K562 (cell line): Measurements from ENCODE around the gene DUSP10. TPM values are rescaled to one million over a fixed set of nuclear protein-coding genes. Genes with fewer than 3 reads are reported as not detected.
A peak's percentile ranks its signal among the peaks of the same experiment; 100 is the strongest.

Source experiments
- ATAC-seq: fragments of 200-7000 bp; cut with Tn5 transposase; 3 replicates; pipeline ENCODE4 v1.9.1; 2020; ENCODE audit warnings: moderate library complexity
- BruUV-seq: library from RNA; stranded (reverse); fragments of 400-500 nt; replicated peaks from 2 replicates; lab custom pipeline; 2021; lab: Mats Ljungman, UMichigan
- CTCF ChIA-PET: fragments of 300-600 bp; formaldehyde crosslinking; extraction: SDS; loops from one replicate; lab custom pipeline; 2021; ENCODE audit warnings: low intra/inter-chr PET ratio; lab: Yijun Ruan, JAX
- POLR2A ChIA-PET: fragments of 300-600, 350-650 bp; sonication (Branson Sonifier 250); formaldehyde crosslinking; extraction: SDS; loops from one replicate; lab custom pipeline; 2021; ENCODE audit warnings: antibody characterized with exemption, inconsistent platforms; lab: Yijun Ruan, JAX
- DNase-seq, 4 experiments: peaks; one replicate each; pipeline versions ENCODE4 v3.0.0 to v3.0.0-alpha.2; 2011 to 2018; ENCODE audit warnings: low spot score in 3 of 4, mixed read lengths in 3 of 4; ENCODE audit errors: extremely low read depth in 1 of 4
- FAIRE-seq: peaks from 2 replicates; lab custom pipeline; 2011; peaks lifted over from hg19 to GRCh38; lab: Jason Lieb, UNC
- H2AFZ ChIP-seq: 2 replicates; pipeline ENCODE4 v1.6.0; 2011; ENCODE audit warnings: low read depth, low read length, control low read depth, inconsistent platforms
- H3K27ac ChIP-seq: fragments of 200-600 bp; 3 replicates; pipeline ENCODE4 v1.8.0; 2011; ENCODE audit warnings: low read depth, mild to moderate bottlenecking, control low read depth, inconsistent platforms, low read length, moderate library complexity, mixed read lengths; ENCODE audit errors: extremely low read depth
- H3K27me3 ChIP-seq, 2 experiments: fragments of 300-600 bp in 1 of 2; 2 replicates in 1 of 2; 3 replicates in 1 of 2; pipeline versions ENCODE4 v1.6.0 to v1.8.0; 2011; ENCODE audit warnings: inconsistent platforms in 2 of 2, low read length in 2 of 2, mild to moderate bottlenecking in 1 of 2, mixed read lengths in 1 of 2, moderate library complexity in 1 of 2; ENCODE audit not compliant: control insufficient read depth in 2 of 2, insufficient read depth in 2 of 2
- H3K36me3 ChIP-seq: fragments of 300-600 bp; 3 replicates; pipeline ENCODE4 v1.8.0; 2011; ENCODE audit warnings: mild to moderate bottlenecking, low read length, inconsistent platforms; ENCODE audit not compliant: control insufficient read depth, insufficient read depth
- H3K4me1 ChIP-seq, 2 experiments: fragments of 200-600 bp in 1 of 2; replicated peaks in 1 of 2; 2 replicates in 1 of 2; 3 replicates in 1 of 2; pipeline versions ENCODE4 v1.5.1 to v1.8.0; 2011; ENCODE audit warnings: inconsistent platforms in 2 of 2, low read length in 2 of 2, mild to moderate bottlenecking in 1 of 2, mixed read lengths in 1 of 2, moderate library complexity in 1 of 2; ENCODE audit not compliant: control insufficient read depth in 2 of 2, insufficient read depth in 2 of 2
- H3K4me2 ChIP-seq: 2 replicates; pipeline ENCODE4 v1.6.1; 2011; ENCODE audit warnings: low read length, control low read depth, inconsistent platforms, mixed read lengths; ENCODE audit not compliant: insufficient read depth
- H3K4me3 ChIP-seq: fragments of 200-600 bp; sonication (generic), shearing (Covaris generic); 2 replicates; pipeline ENCODE4 v1.5.1; 2016; ENCODE audit warnings: control low read depth, inconsistent platforms
- H3K79me2 ChIP-seq: fragments of 200-600 bp; 3 replicates; pipeline ENCODE4 v1.8.0; 2011; ENCODE audit warnings: low read length, inconsistent platforms; ENCODE audit not compliant: control insufficient read depth, insufficient read depth
- H3K9ac ChIP-seq, 2 experiments: 2 replicates each; pipeline versions ENCODE4 v1.6.0 to v1.6.1; 2011; ENCODE audit warnings: low read depth in 2 of 2, low read length in 2 of 2, control low read depth in 1 of 2, inconsistent platforms in 1 of 2, mild to moderate bottlenecking in 1 of 2, mixed read lengths in 1 of 2; ENCODE audit not compliant: insufficient read depth in 1 of 2
- H3K9me1 ChIP-seq: one replicate; pipeline ENCODE4 v1.6.0; 2011; ENCODE audit warnings: inconsistent platforms, mild to moderate bottlenecking, low read length, moderate library complexity; ENCODE audit not compliant: control insufficient read depth, insufficient read depth
- H3K9me3 ChIP-seq: replicated peaks from 2 replicates; pipeline ENCODE4 v1.5.1; 2011; ENCODE audit warnings: low read depth, low read length, inconsistent platforms; ENCODE audit not compliant: control insufficient read depth, insufficient read depth
- H4K20me1 ChIP-seq: replicated peaks from 2 replicates; pipeline ENCODE4 v1.6.1; 2011; ENCODE audit warnings: low read length, inconsistent platforms, mixed read lengths; ENCODE audit not compliant: control insufficient read depth, insufficient read depth
- CBX5 ChIP-seq: IDR thresholded peaks from 2 replicates; pipeline ENCODE4 v1.6.1; 2014; ENCODE audit warnings: low read depth, borderline replicate concordance
- HMBOX1 ChIP-seq: sonication (generic); IDR thresholded peaks from 2 replicates; pipeline ENCODE4 v1.6.1; 2016
- RUNX1 ChIP-seq: sonication (generic); IDR thresholded peaks from 2 replicates; pipeline ENCODE4 v1.6.1; 2016; ENCODE audit warnings: antibody characterized with exemption, low read depth
- SMARCC2 ChIP-seq: fragments of 450-650 bp; IDR thresholded peaks from 2 replicates; pipeline ENCODE4 v1.6.1; 2017; ENCODE audit warnings: antibody characterized with exemption, moderate library complexity, mild to moderate bottlenecking, low read depth
- ZNF589 ChIP-seq: fragments of 200-800 bp; sonication (Bioruptor generic); IDR thresholded peaks from 2 replicates; pipeline ENCODE4 v1.6.1; 2016; ENCODE audit warnings: low read depth, missing genetic modification characterization, missing compliant biosample characterization
- ZNF639 ChIP-seq, 2 experiments: fragments of 200-800 bp in 1 of 2; sonication (Bioruptor generic) in 1 of 2; sonication (generic) in 1 of 2; formaldehyde crosslinking in 1 of 2; IDR thresholded peaks in 1 of 2; conservative IDR thresholded peaks in 1 of 2; 2 replicates each; pipeline versions ENCODE4 v1.5.0 to v1.6.1; 2016 to 2020; ENCODE audit warnings: missing compliant biosample characterization in 1 of 2, missing genetic modification characterization in 1 of 2, missing genetic modification reagents in 1 of 2
- WGBS: fragments of 100-300 bp; shearing (Covaris generic); methylation state at CpG from one replicate; pipeline ENCODE4 v1.1.6; 2016; ENCODE audit warnings: low coverage, mixed read lengths; ENCODE audit not compliant: insufficient coverage; ENCODE audit errors: missing lambda C conversion rate; 5-methylcytosine and 5-hydroxymethylcytosine counted together
- in situ Hi-C: fragments of 300-500 bp; cut with MboI; formaldehyde crosslinking; loops from 4 replicates; pipeline ENCODE4 v1.15.0; 2018; ENCODE audit warnings: inconsistent platforms, mixed read lengths
- intact Hi-C: fragments of 100-400 bp; cut with micrococcal nuclease; formaldehyde crosslinking; loops from 2 replicates; pipeline ENCODE4 v1.14.2; 2022
- polyA plus RNA-seq, 8 experiments: library from polyadenylated mRNA; depleted of rRNA in 4 of 8; stranded (reverse) in 5 of 8; unstranded in 3 of 8; fragments of >200 nt; fragmentation: Nextera tagmentation in 2 of 8; fragmentation: Illumina TruSeq in 1 of 8; extraction: Ambion mirVana in 2 of 8; extraction: Trizol in 1 of 8; gene quantifications; 2 replicates each; pipeline versions ENCODE4 v1.2.1 to v1.2.3, GENCODE V29; 2011 to 2014; ENCODE audit warnings: inconsistent platforms in 1 of 8, missing spikeins in 1 of 8
- total RNA-seq, 7 experiments: library from RNA; depleted of rRNA in 6 of 7; stranded (reverse); fragments of >200 nt in 6 of 7; fragmentation: Illumina TruSeq in 2 of 7; extraction: Trizol in 2 of 7; gene quantifications; 2 replicates each; pipeline versions ENCODE4 v1.2.1 to v1.2.3, GENCODE V29; 2011 to 2021; ENCODE audit warnings: low replicate concordance in 1 of 7
- TF ChIP-seq, protein P1 (sequence below): IDR thresholded peaks from 2 replicates; pipeline ENCODE4 v1.6.1; 2016; ENCODE audit warnings: missing genetic modification characterization, missing compliant biosample characterization
- TF ChIP-seq, protein P2 (sequence below): fragments of 450-650 bp; IDR thresholded peaks from 2 replicates; pipeline ENCODE4 v1.7.0; 2016; ENCODE audit warnings: borderline replicate concordance
- TF ChIP-seq, protein P3 (sequence below), 2 experiments: fragments of 450-650 bp in 1 of 2; sonication (generic) in 1 of 2; formaldehyde crosslinking; conservative IDR thresholded peaks; 2 replicates each; pipeline versions ENCODE4 v1.4.0 to v1.8.1; 2020 to 2022; ENCODE audit warnings: mild to moderate bottlenecking in 1 of 2, missing genetic modification reagents in 1 of 2
- TF ChIP-seq, protein P4 (sequence below): fragments of 450-650 bp; formaldehyde crosslinking; IDR thresholded peaks from 2 replicates; pipeline ENCODE4 v1.4.0; 2020; ENCODE audit warnings: mild to moderate bottlenecking
- TF ChIP-seq, protein P5 (sequence below): fragments of 200-800 bp; sonication (Bioruptor generic); IDR thresholded peaks from 2 replicates; pipeline ENCODE4 v1.6.1; 2017; ENCODE audit warnings: missing genetic modification characterization, missing compliant biosample characterization

The DUSP10 gene
- total and polyA plus RNA-seq, 9 of the 15 experiments (the other 6 are each of a cell fraction or from before 2014, with no cell fraction given), result 1.7 to 8.3 (median 6.1) TPM

DNA sequence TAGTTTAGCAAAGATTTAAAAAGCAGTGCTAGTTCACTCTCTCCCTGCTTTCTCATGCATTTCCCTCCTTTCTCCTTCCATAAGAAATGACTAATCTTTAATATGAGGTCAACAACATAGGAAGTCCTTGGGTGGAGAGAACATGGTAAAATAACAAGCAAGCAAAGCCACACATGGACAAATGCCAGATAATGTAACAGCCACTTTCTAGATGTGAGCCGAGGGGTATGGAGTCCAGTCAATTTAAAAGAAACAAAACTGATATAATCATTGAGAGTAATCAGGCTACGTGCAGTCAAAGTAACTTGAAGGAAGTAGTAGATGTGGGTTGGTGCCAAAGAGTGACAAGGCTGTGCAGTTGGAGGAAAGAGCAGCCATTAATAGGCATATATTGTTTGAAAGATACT, 69.6 kb downstream of the DUSP10 start:
- no peaks in the 10 kb centered on the region for H3K27me3 ChIP-seq
- no peak overlapping the region for H3K4me2 ChIP-seq
- H3K9ac ChIP-seq, result no peak overlapping the region
- H3K4me3 ChIP-seq, result no peak overlapping the region
- BruUV-seq, result no TSS peak
- 2% methylated on average over 2 of the region's 2 CpGs for WGBS
- no peak overlapping the region for H3K27ac ChIP-seq
- peak in 1 of 4 experiments; percentile 18 for DNase-seq
- no peak for FAIRE-seq
- H3K4me1 ChIP-seq, result peaks cover 0 to 6% of the 10 kb centered on the region in 2 experiments; a peak in 2 of 5 replicates
- in situ Hi-C loops (no loop called here), intact Hi-C loops (loop anchor here (5.0 kb wide), 1 partner anchor 70 kb away; the partner anchor contains the start of gene DUSP10)
- no peak for ATAC-seq
- no peaks in the 10 kb centered on the region for H3K36me3 ChIP-seq
- 0 out of 2 replicates have a peak overlapping the region, but pooled peaks have one; percentile 20 for H2AFZ ChIP-seq
- ChIA-PET CTCF (no interaction called here), POLR2A (no interaction called here)
- no peaks in the 10 kb centered on the region for H3K9me3 ChIP-seq
- no peaks in the 10 kb centered on the region for H3K9me1 ChIP-seq
- no peaks in the 10 kb centered on the region for H4K20me1 ChIP-seq
- no peaks in the 10 kb centered on the region for H3K79me2 ChIP-seq
- TF ChIP-seq, protein P1, sequence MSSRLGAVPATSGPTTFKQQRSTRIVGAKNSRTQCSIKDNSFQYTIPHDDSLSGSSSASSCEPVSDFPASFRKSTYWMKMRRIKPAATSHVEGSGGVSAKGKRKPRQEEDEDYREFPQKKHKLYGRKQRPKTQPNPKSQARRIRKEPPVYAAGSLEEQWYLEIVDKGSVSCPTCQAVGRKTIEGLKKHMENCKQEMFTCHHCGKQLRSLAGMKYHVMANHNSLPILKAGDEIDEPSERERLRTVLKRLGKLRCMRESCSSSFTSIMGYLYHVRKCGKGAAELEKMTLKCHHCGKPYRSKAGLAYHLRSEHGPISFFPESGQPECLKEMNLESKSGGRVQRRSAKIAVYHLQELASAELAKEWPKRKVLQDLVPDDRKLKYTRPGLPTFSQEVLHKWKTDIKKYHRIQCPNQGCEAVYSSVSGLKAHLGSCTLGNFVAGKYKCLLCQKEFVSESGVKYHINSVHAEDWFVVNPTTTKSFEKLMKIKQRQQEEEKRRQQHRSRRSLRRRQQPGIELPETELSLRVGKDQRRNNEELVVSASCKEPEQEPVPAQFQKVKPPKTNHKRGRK (tag), result no peak
- TF ChIP-seq, protein P2, sequence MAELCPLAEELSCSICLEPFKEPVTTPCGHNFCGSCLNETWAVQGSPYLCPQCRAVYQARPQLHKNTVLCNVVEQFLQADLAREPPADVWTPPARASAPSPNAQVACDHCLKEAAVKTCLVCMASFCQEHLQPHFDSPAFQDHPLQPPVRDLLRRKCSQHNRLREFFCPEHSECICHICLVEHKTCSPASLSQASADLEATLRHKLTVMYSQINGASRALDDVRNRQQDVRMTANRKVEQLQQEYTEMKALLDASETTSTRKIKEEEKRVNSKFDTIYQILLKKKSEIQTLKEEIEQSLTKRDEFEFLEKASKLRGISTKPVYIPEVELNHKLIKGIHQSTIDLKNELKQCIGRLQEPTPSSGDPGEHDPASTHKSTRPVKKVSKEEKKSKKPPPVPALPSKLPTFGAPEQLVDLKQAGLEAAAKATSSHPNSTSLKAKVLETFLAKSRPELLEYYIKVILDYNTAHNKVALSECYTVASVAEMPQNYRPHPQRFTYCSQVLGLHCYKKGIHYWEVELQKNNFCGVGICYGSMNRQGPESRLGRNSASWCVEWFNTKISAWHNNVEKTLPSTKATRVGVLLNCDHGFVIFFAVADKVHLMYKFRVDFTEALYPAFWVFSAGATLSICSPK, result no peak
- TF ChIP-seq, protein P3, sequence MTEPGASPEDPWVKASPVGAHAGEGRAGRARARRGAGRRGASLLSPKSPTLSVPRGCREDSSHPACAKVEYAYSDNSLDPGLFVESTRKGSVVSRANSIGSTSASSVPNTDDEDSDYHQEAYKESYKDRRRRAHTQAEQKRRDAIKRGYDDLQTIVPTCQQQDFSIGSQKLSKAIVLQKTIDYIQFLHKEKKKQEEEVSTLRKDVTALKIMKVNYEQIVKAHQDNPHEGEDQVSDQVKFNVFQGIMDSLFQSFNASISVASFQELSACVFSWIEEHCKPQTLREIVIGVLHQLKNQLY (CRISPR knock-in tag; conservative IDR thresholded peaks at IDR 0.05), result no peak
- no peak for TF ChIP-seq CBX5
- no peak for TF ChIP-seq SMARCC2
- no peak for TF ChIP-seq RUNX1
- peak; percentile 35; the same call in 1 of the 2 replicates for TF ChIP-seq HMBOX1
- peak in 1 of 2 experiments; percentile 65; a peak in 1 of 4 replicates for TF ChIP-seq ZNF639 (CRISPR knock-in tag; conservative IDR thresholded peaks at IDR 0.05 in 1 of 2, IDR thresholded peaks at IDR 0.05 in 1 of 2)
- peak; percentile 50; the same call in 1 of the 2 replicates for TF ChIP-seq ZNF589 (CRISPR knock-in tag)
- TF ChIP-seq, protein P4, sequence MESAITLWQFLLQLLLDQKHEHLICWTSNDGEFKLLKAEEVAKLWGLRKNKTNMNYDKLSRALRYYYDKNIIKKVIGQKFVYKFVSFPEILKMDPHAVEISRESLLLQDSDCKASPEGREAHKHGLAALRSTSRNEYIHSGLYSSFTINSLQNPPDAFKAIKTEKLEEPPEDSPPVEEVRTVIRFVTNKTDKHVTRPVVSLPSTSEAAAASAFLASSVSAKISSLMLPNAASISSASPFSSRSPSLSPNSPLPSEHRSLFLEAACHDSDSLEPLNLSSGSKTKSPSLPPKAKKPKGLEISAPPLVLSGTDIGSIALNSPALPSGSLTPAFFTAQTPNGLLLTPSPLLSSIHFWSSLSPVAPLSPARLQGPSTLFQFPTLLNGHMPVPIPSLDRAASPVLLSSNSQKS (CRISPR knock-in tag), result no peak
- TF ChIP-seq, protein P5, sequence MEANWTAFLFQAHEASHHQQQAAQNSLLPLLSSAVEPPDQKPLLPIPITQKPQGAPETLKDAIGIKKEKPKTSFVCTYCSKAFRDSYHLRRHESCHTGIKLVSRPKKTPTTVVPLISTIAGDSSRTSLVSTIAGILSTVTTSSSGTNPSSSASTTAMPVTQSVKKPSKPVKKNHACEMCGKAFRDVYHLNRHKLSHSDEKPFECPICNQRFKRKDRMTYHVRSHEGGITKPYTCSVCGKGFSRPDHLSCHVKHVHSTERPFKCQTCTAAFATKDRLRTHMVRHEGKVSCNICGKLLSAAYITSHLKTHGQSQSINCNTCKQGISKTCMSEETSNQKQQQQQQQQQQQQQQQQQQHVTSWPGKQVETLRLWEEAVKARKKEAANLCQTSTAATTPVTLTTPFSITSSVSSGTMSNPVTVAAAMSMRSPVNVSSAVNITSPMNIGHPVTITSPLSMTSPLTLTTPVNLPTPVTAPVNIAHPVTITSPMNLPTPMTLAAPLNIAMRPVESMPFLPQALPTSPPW (CRISPR knock-in tag), result 0 out of 2 replicates have a peak, but pooled peaks have one; percentile 23
